Measurements from ENCODE around the gene FANCI.

DNA sequence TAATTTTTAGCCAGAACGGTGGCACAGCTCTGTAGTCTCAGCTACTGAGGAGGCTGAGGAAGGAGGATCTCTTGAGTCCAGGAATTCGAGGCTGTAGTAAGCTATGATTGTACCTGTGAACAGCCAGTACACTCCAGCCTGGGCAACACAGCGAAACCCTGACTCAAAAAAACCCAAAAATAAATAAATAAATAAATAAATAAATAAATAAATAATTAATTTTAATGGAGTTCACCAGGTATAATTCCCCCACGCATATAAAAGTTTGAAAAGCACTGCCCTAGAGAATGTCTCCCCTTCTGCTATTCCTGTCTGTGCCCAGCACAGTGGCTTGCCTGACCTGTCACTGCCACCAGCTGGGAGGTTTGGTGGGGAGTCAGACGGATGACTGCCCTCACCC is 18.2 kb upstream of the FANCI start:
- TF ChIP-seq, protein P1, sequence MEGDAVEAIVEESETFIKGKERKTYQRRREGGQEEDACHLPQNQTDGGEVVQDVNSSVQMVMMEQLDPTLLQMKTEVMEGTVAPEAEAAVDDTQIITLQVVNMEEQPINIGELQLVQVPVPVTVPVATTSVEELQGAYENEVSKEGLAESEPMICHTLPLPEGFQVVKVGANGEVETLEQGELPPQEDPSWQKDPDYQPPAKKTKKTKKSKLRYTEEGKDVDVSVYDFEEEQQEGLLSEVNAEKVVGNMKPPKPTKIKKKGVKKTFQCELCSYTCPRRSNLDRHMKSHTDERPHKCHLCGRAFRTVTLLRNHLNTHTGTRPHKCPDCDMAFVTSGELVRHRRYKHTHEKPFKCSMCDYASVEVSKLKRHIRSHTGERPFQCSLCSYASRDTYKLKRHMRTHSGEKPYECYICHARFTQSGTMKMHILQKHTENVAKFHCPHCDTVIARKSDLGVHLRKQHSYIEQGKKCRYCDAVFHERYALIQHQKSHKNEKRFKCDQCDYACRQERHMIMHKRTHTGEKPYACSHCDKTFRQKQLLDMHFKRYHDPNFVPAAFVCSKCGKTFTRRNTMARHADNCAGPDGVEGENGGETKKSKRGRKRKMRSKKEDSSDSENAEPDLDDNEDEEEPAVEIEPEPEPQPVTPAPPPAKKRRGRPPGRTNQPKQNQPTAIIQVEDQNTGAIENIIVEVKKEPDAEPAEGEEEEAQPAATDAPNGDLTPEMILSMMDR (IDR thresholded peaks at IDR 0.05), result no peak
- no peak for TF ChIP-seq POLR2A (IDR thresholded peaks at IDR 0.05)
